Ishikawa (cell line): ENCODE results near the gene TRABD2A.

Experiments
- CEBPB ChIP-seq: IDR thresholded peaks from 2 replicates; pipeline ENCODE4 v1.6.1; 2012
- CREB1 ChIP-seq: IDR thresholded peaks from 2 replicates; pipeline ENCODE4 v1.6.1; 2012; ENCODE audit warnings: low read depth
- EGR1 ChIP-seq: IDR thresholded peaks from 2 replicates; pipeline ENCODE4 v1.6.1; 2012
- EP300 ChIP-seq: IDR thresholded peaks from 2 replicates; pipeline ENCODE4 v1.6.1; 2012; ENCODE audit warnings: borderline replicate concordance
- FOXM1 ChIP-seq: IDR thresholded peaks from 2 replicates; pipeline ENCODE4 v1.6.1; 2012; ENCODE audit warnings: low read depth, borderline replicate concordance
- NFIC ChIP-seq: IDR thresholded peaks from 2 replicates; pipeline ENCODE4 v1.6.1; 2012
- RAD21 ChIP-seq: IDR thresholded peaks from 2 replicates; pipeline ENCODE4 v1.6.1; 2012; ENCODE audit warnings: low read depth
- TAF1 ChIP-seq: IDR thresholded peaks from 2 replicates; pipeline ENCODE4 v1.6.1; 2012; ENCODE audit warnings: low read depth, mild to moderate bottlenecking
- TCF12 ChIP-seq: IDR thresholded peaks from 2 replicates; pipeline ENCODE4 v1.6.1; 2012; ENCODE audit warnings: low read depth
- TEAD4 ChIP-seq: IDR thresholded peaks from 2 replicates; pipeline ENCODE4 v1.6.1; 2012
- USF1 ChIP-seq: IDR thresholded peaks from 2 replicates; pipeline ENCODE4 v1.6.1; 2012
- YY1 ChIP-seq: IDR thresholded peaks from 2 replicates; pipeline ENCODE4 v1.6.1; 2012; ENCODE audit warnings: low read depth
- ZBTB7A ChIP-seq: IDR thresholded peaks from 2 replicates; pipeline ENCODE4 v1.6.1; 2012; ENCODE audit warnings: low read depth
- TF ChIP-seq, protein P1 (sequence below): IDR thresholded peaks from 2 replicates; pipeline ENCODE4 v1.6.1; 2012; ENCODE audit warnings: low read depth, mild to moderate bottlenecking
- TF ChIP-seq, protein P2 (sequence below): IDR thresholded peaks from 2 replicates; pipeline ENCODE4 v1.6.1; 2012

TRABD2A gene

DNA sequence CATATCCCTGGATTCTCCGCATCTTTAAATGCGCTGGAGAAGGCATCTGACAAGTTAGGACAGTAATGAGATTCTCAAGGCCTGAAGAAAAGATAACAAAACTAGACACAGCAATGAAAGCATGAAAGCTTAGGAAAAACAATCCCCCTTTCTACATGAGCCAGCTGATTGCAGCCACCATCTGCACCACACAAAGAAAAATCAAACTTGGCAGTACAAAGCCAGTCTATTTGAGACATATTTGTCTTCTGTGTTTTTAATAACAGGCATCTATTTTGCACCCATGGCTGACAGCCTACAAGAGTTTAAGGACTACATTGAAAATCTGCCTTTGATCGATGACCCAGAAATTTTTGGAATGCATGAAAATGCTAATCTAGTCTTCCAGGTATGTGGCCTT, 83.6 kb downstream of the TRABD2A start:
- TF ChIP-seq CEBPB, result no peak

GRCh38 chr2:84796798-84797197, 84.1 kb downstream of the TRABD2A start:
- no peak for TF ChIP-seq CEBPB
- TF ChIP-seq YY1, result no peak
- no peak for TF ChIP-seq FOXM1
- TF ChIP-seq EP300, result no peak
- TF ChIP-seq USF1, result no peak
- no peak for TF ChIP-seq RAD21
- no peak for TF ChIP-seq NFIC
- no peak for TF ChIP-seq EGR1
- TF ChIP-seq, protein P1, sequence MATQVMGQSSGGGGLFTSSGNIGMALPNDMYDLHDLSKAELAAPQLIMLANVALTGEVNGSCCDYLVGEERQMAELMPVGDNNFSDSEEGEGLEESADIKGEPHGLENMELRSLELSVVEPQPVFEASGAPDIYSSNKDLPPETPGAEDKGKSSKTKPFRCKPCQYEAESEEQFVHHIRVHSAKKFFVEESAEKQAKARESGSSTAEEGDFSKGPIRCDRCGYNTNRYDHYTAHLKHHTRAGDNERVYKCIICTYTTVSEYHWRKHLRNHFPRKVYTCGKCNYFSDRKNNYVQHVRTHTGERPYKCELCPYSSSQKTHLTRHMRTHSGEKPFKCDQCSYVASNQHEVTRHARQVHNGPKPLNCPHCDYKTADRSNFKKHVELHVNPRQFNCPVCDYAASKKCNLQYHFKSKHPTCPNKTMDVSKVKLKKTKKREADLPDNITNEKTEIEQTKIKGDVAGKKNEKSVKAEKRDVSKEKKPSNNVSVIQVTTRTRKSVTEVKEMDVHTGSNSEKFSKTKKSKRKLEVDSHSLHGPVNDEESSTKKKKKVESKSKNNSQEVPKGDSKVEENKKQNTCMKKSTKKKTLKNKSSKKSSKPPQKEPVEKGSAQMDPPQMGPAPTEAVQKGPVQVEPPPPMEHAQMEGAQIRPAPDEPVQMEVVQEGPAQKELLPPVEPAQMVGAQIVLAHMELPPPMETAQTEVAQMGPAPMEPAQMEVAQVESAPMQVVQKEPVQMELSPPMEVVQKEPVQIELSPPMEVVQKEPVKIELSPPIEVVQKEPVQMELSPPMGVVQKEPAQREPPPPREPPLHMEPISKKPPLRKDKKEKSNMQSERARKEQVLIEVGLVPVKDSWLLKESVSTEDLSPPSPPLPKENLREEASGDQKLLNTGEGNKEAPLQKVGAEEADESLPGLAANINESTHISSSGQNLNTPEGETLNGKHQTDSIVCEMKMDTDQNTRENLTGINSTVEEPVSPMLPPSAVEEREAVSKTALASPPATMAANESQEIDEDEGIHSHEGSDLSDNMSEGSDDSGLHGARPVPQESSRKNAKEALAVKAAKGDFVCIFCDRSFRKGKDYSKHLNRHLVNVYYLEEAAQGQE, result no peak
- TF ChIP-seq TAF1, result no peak
- no peak for TF ChIP-seq CREB1
- no peak for TF ChIP-seq TCF12

- no peak for TF ChIP-seq CREB1
- no peak for TF ChIP-seq USF1
- TF ChIP-seq CEBPB, result no peak
- no peak for TF ChIP-seq ZBTB7A
- TF ChIP-seq NFIC, result no peak
- TF ChIP-seq TAF1, result no peak
- no peak for TF ChIP-seq TEAD4
- no peak for TF ChIP-seq RAD21
- no peak for TF ChIP-seq YY1
- no peak for TF ChIP-seq EGR1
- no peak for TF ChIP-seq FOXM1
- TF ChIP-seq, protein P2, sequence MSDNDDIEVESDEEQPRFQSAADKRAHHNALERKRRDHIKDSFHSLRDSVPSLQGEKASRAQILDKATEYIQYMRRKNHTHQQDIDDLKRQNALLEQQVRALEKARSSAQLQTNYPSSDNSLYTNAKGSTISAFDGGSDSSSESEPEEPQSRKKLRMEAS, result no peak
- TF ChIP-seq TCF12, result no peak
- no peak for TF ChIP-seq EP300
- TF ChIP-seq, protein P1, result no peak
Observed at GRCh38 chr2:84793641-84794040, 87.2 kb downstream of the TRABD2A start.

DNA sequence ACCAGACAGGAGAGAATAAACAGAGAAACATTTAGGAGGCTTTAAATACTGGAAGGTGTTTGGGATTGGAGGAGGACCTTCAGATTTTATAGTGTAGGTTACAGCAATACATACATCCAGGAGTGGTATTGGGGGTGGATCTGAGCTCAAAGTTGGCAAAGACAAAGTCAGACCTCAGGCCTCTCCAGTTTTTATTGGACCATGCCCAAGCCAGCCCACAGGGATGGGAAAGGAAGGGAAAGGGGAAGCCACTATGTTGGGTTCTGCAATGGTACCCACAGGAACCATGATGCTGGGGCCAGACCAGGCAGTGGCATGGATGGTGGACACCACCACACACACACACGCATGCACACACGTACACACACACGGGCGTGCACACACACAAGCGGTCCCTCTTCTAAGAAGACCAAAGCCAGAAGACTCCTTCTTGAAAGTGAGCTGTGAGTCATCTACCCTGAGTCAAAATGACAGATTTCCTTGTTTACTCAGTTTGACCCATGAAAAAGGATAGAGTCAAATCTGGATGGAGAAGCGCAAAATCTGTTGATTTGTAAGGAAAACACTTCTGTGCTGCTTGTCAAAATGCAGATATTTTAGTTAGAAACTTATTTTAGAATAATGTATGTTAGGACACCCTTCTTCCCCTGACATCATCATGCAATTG, 87.9 kb downstream of the TRABD2A start:
- TF ChIP-seq, protein P1, result no peak
- TF ChIP-seq USF1, result no peak
- TF ChIP-seq EGR1, result no peak
- TF ChIP-seq YY1, result no peak

- no peak for TF ChIP-seq TEAD4
- TF ChIP-seq EGR1, result no peak
- no peak for TF ChIP-seq ZBTB7A
- TF ChIP-seq, protein P2, result no peak
- TF ChIP-seq FOXM1, result no peak
- no peak for TF ChIP-seq YY1
- TF ChIP-seq NFIC, result no peak
- TF ChIP-seq TAF1, result no peak
- TF ChIP-seq RAD21, result no peak
- no peak for TF ChIP-seq USF1
- no peak for TF ChIP-seq EP300
- no peak for TF ChIP-seq CEBPB
- no peak for TF ChIP-seq CREB1
Observed at GRCh38 chr2:84788498-84788897, 92.4 kb downstream of the TRABD2A start.
